ENCODE measurements around the gene TENM4. TPM values are rescaled to one million over a fixed set of nuclear protein-coding genes. Genes with fewer than 3 reads are reported as not detected.

Gene TENM4
- total and polyA plus RNA-seq, 2 donors = 1.5 to 27.8 TPM

GRCh38 chr11:79082280-79082679, 358.6 kb downstream of the TENM4 start:
- Histone ChIP-seq H3K4me1 (ENCODE audit: insufficient read depth) (no peaks in the 10 kb centered on the region), H3K36me3 (ENCODE audit: insufficient read depth) (no peaks in the 10 kb centered on the region), H3K4me3 (ENCODE audit: low read depth, low read length) (no peak overlapping the region), H3K27ac (ENCODE audit: low read depth) (no peak overlapping the region)
- DNase-seq (ENCODE audit: extremely low spot score) = no peak
- 96% methylated on average over 4 of the region's 4 CpGs for WGBS

GRCh38 chr11:79081471-79082031, 359.3 kb downstream of the TENM4 start:
- Histone ChIP-seq H3K4me3 (ENCODE audit: low read depth, low read length) (no peak overlapping the region), H3K27ac (ENCODE audit: low read depth) (no peak overlapping the region), H3K36me3 (ENCODE audit: insufficient read depth) (no peaks in the 10 kb centered on the region), H3K4me1 (ENCODE audit: insufficient read depth) (no peaks in the 10 kb centered on the region)
- no peak for DNase-seq (ENCODE audit: extremely low spot score)
- 85% methylated on average over 7 of the region's 7 CpGs for WGBS

- no peak overlapping the region for H3K27ac ChIP-seq (ENCODE audit: low read depth)
- no peaks in the 10 kb centered on the region for H3K36me3 ChIP-seq (ENCODE audit: insufficient read depth)
- no peak overlapping the region for H3K4me3 ChIP-seq (ENCODE audit: low read depth, low read length)
- no peaks in the 10 kb centered on the region for H3K4me1 ChIP-seq (ENCODE audit: insufficient read depth)
- no peak for DNase-seq (ENCODE audit: extremely low spot score)
These were observed 360.3 kb downstream of the TENM4 start for GRCh38 chr11:79080551-79080950.

GRCh38 chr11:79078999-79079398, 361.8 kb downstream of the TENM4 start:
- DNase-seq (ENCODE audit: extremely low spot score) = no peak
- H3K4me3 ChIP-seq (ENCODE audit: low read depth, low read length) = no peak overlapping the region
- H3K4me1 ChIP-seq (ENCODE audit: insufficient read depth) = no peaks in the 10 kb centered on the region
- no peak overlapping the region for H3K27ac ChIP-seq (ENCODE audit: low read depth)
- no peaks in the 10 kb centered on the region for H3K36me3 ChIP-seq (ENCODE audit: insufficient read depth)
- WGBS = 88% methylated on average over 7 of the region's 7 CpGs

GRCh38 chr11:79078456-79078855, 362.4 kb downstream of the TENM4 start:
- WGBS = 51% methylated on average over 2 of the region's 2 CpGs
- H3K27ac ChIP-seq (ENCODE audit: low read depth) = no peak overlapping the region

GRCh38 chr11:79077702-79078330, 363.0 kb downstream of the TENM4 start:
- 29% methylated on average over 9 of the region's 9 CpGs for WGBS
- DNase-seq (ENCODE audit: extremely low spot score) = no peak

More at GRCh38 chr11:79078456-79078855, 362.4 kb downstream of the TENM4 start:
- Histone ChIP-seq H3K4me1 (ENCODE audit: insufficient read depth) (no peaks in the 10 kb centered on the region), H3K36me3 (ENCODE audit: insufficient read depth) (no peaks in the 10 kb centered on the region), H3K4me3 (ENCODE audit: low read depth, low read length) (no peak overlapping the region)
- no peak for DNase-seq (ENCODE audit: extremely low spot score)

GRCh38 chr11:79076526-79077115, 364.2 kb downstream of the TENM4 start:
- Histone ChIP-seq H3K4me1 (ENCODE audit: insufficient read depth) (no peaks in the 10 kb centered on the region), H3K36me3 (ENCODE audit: insufficient read depth) (no peaks in the 10 kb centered on the region), H3K27ac (ENCODE audit: low read depth) (no peak overlapping the region), H3K4me3 (ENCODE audit: low read depth, low read length) (no peak overlapping the region)
- DNase-seq (ENCODE audit: extremely low spot score) = no peak
- WGBS = 66% methylated on average over 4 of the region's 4 CpGs

More at GRCh38 chr11:79077702-79078330, 363.0 kb downstream of the TENM4 start:
- no peak overlapping the region for H3K4me3 ChIP-seq (ENCODE audit: low read depth, low read length)
- no peaks in the 10 kb centered on the region for H3K36me3 ChIP-seq (ENCODE audit: insufficient read depth)
- no peaks in the 10 kb centered on the region for H3K4me1 ChIP-seq (ENCODE audit: insufficient read depth)
- no peak overlapping the region for H3K27ac ChIP-seq (ENCODE audit: low read depth)

- no peak overlapping the region for H3K4me3 ChIP-seq (ENCODE audit: low read depth, low read length)
- 97% methylated on average over 4 of the region's 4 CpGs for WGBS
- no peaks in the 10 kb centered on the region for H3K36me3 ChIP-seq (ENCODE audit: insufficient read depth)
- no peak overlapping the region for H3K27ac ChIP-seq (ENCODE audit: low read depth)
- H3K4me1 ChIP-seq (ENCODE audit: insufficient read depth) = no peaks in the 10 kb centered on the region
- no peak for DNase-seq (ENCODE audit: extremely low spot score)
These were observed 366.3 kb downstream of the TENM4 start for GRCh38 chr11:79074547-79074946.

GRCh38 chr11:79071190-79071589, 369.6 kb downstream of the TENM4 start:
- DNase-seq (ENCODE audit: extremely low spot score) = no peak
- H3K4me1 ChIP-seq (ENCODE audit: insufficient read depth) = no peaks in the 10 kb centered on the region
- H3K4me3 ChIP-seq (ENCODE audit: low read depth, low read length) = no peak overlapping the region
- WGBS = 93% methylated on average over 1 of the region's 1 CpG
- no peaks in the 10 kb centered on the region for H3K36me3 ChIP-seq (ENCODE audit: insufficient read depth)
- no peak overlapping the region for H3K27ac ChIP-seq (ENCODE audit: low read depth)

- no peak for DNase-seq (ENCODE audit: extremely low spot score)
- WGBS = 89% methylated on average over 4 of the region's 4 CpGs
- Histone ChIP-seq H3K4me1 (ENCODE audit: insufficient read depth) (no peaks in the 10 kb centered on the region), H3K27ac (ENCODE audit: low read depth) (no peak overlapping the region), H3K36me3 (ENCODE audit: insufficient read depth) (no peaks in the 10 kb centered on the region), H3K4me3 (ENCODE audit: low read depth, low read length) (no peak overlapping the region)
These were observed 370.3 kb downstream of the TENM4 start for GRCh38 chr11:79070518-79070917.

- H3K36me3 ChIP-seq (ENCODE audit: insufficient read depth) = no peaks in the 10 kb centered on the region
- DNase-seq (ENCODE audit: extremely low spot score) = no peak
- 97% methylated on average over 30 of the region's 30 CpGs for WGBS
These were observed 371.3 kb downstream of the TENM4 start for GRCh38 chr11:79069504-79069903.

GRCh38 chr11:79068356-79068755, 372.5 kb downstream of the TENM4 start:
- WGBS = 94% methylated on average over 1 of the region's 1 CpG

More at GRCh38 chr11:79069504-79069903, 371.3 kb downstream of the TENM4 start:
- Histone ChIP-seq H3K27ac (ENCODE audit: low read depth) (no peak overlapping the region), H3K4me3 (ENCODE audit: low read depth, low read length) (no peak overlapping the region), H3K4me1 (ENCODE audit: insufficient read depth) (no peaks in the 10 kb centered on the region)

GRCh38 chr11:79067352-79067679, 373.5 kb downstream of the TENM4 start:
- Histone ChIP-seq H3K36me3 (ENCODE audit: insufficient read depth) (no peaks in the 10 kb centered on the region), H3K4me3 (ENCODE audit: low read depth, low read length) (no peak overlapping the region), H3K27ac (ENCODE audit: low read depth) (no peak overlapping the region), H3K4me1 (ENCODE audit: insufficient read depth) (no peaks in the 10 kb centered on the region)
- DNase-seq (ENCODE audit: extremely low spot score) = no peak
- WGBS = 68% methylated on average over 6 of the region's 6 CpGs

More at GRCh38 chr11:79068356-79068755, 372.5 kb downstream of the TENM4 start:
- no peak for DNase-seq (ENCODE audit: extremely low spot score)
- Histone ChIP-seq H3K27ac (ENCODE audit: low read depth) (no peak overlapping the region), H3K4me3 (ENCODE audit: low read depth, low read length) (no peak overlapping the region), H3K4me1 (ENCODE audit: insufficient read depth) (no peaks in the 10 kb centered on the region), H3K36me3 (ENCODE audit: insufficient read depth) (no peaks in the 10 kb centered on the region)

All from urinary bladder (tissue), 4 donors.